IMR-90 (cell line): ENCODE data around the gene PTPRN2.

ENCODE experiments used
- CEBPB ChIP-seq: IDR thresholded peaks from 2 replicates; pipeline ENCODE4 v1.6.1; 2012; ENCODE audit warnings: low read depth, low read length, improper control_type of control experiment
- ELK1 ChIP-seq: fragments of 150-350 bp; IDR thresholded peaks from 2 replicates; pipeline ENCODE4 v1.6.1; 2016; ENCODE audit warnings: low read depth, mild to moderate bottlenecking, low read length, moderate library complexity, borderline replicate concordance
- FOS ChIP-seq: fragments of 150-350 bp; IDR thresholded peaks from 2 replicates; pipeline ENCODE4 v1.6.1; 2016; ENCODE audit warnings: low read depth, low read length
- MAZ ChIP-seq: IDR thresholded peaks from 2 replicates; pipeline ENCODE4 v1.6.1; 2012; ENCODE audit warnings: low read depth, mild to moderate bottlenecking, low read length, improper control_type of control experiment, moderate library complexity, borderline replicate concordance
- NFE2L2 ChIP-seq: fragments of 150-350 bp; IDR thresholded peaks from 2 replicates; pipeline ENCODE4 v1.6.1; 2016; ENCODE audit warnings: low read depth, mild to moderate bottlenecking, low read length
- POLR2A ChIP-seq: IDR thresholded peaks from 2 replicates; pipeline ENCODE4 v1.6.1; 2012; ENCODE audit warnings: mild to moderate bottlenecking, low read depth, low read length
- RAD21 ChIP-seq: IDR thresholded peaks from 2 replicates; pipeline ENCODE4 v1.6.1; 2012; ENCODE audit warnings: low read length, improper control_type of control experiment
- RCOR1 ChIP-seq: IDR thresholded peaks from 2 replicates; pipeline ENCODE4 v1.6.1; 2012; ENCODE audit warnings: mild to moderate bottlenecking, low read length, improper control_type of control experiment; ENCODE audit not compliant: insufficient replicate concordance
- SMC3 ChIP-seq: fragments of 150-350 bp; IDR thresholded peaks from 2 replicates; pipeline ENCODE4 v1.6.1; 2016; ENCODE audit warnings: low read depth, mild to moderate bottlenecking, antibody characterized with exemption, low read length, moderate library complexity
- TF ChIP-seq, protein P1 (sequence below): conservative IDR thresholded peaks from 2 replicates; pipeline ENCODE4 v1.5.1; 2012; ENCODE audit warnings: mild to moderate bottlenecking, low read depth, low read length, improper control_type of control experiment
- TF ChIP-seq, protein P2 (sequence below): fragments of 150-350 bp; IDR thresholded peaks from 2 replicates; pipeline ENCODE4 v1.6.1; 2017; ENCODE audit warnings: mild to moderate bottlenecking, antibody characterized with exemption, low read length, low read depth

DNA sequence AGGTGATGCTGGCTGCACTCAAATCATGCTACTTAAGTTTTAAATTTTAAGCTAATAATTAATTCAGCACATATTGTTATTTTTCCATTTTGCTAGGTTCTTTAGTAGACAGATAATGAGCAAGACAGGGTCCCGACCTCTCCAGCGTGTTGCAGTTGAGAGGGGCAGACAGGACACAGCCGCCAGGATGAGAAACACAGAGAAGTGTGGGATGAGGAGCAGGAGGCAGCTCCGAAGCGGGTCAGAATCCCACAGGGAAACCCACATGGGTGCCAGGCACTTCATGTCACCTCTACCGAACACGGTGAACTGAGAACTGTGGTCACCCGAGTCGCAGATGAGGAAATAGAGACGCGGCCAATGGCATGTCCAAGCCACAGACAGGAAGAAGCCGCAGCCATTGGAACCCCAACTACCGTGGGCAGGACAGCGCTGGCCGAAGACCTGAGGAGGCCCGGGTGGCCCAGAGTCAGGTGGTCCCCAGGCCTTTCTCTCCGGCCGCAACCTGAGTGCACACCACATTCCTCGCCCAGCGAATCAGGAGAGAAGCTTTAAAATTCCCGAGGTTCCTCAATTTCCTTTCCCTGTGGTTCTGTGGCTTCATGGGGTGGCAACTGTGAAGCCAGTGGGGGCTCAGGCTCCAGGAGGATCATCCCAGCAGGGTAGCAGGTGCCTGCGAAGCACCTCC is 1037.9 kb downstream of the PTPRN2 start:
- no peak for TF ChIP-seq CEBPB
- TF ChIP-seq FOS: no peak
- no peak for TF ChIP-seq POLR2A
- TF ChIP-seq MAZ: no peak
- TF ChIP-seq, protein P1, sequence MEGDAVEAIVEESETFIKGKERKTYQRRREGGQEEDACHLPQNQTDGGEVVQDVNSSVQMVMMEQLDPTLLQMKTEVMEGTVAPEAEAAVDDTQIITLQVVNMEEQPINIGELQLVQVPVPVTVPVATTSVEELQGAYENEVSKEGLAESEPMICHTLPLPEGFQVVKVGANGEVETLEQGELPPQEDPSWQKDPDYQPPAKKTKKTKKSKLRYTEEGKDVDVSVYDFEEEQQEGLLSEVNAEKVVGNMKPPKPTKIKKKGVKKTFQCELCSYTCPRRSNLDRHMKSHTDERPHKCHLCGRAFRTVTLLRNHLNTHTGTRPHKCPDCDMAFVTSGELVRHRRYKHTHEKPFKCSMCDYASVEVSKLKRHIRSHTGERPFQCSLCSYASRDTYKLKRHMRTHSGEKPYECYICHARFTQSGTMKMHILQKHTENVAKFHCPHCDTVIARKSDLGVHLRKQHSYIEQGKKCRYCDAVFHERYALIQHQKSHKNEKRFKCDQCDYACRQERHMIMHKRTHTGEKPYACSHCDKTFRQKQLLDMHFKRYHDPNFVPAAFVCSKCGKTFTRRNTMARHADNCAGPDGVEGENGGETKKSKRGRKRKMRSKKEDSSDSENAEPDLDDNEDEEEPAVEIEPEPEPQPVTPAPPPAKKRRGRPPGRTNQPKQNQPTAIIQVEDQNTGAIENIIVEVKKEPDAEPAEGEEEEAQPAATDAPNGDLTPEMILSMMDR: no peak
- TF ChIP-seq, protein P2, sequence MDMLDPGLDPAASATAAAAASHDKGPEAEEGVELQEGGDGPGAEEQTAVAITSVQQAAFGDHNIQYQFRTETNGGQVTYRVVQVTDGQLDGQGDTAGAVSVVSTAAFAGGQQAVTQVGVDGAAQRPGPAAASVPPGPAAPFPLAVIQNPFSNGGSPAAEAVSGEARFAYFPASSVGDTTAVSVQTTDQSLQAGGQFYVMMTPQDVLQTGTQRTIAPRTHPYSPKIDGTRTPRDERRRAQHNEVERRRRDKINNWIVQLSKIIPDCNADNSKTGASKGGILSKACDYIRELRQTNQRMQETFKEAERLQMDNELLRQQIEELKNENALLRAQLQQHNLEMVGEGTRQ: no peak
- TF ChIP-seq SMC3: no peak
- no peak for TF ChIP-seq RAD21
- no peak for TF ChIP-seq ELK1
- TF ChIP-seq NFE2L2: no peak
- no peak for TF ChIP-seq RCOR1
